KMS-11 (cell line): ENCODE results near the gene NIPBL.
"Not testable (repeated sequence)": the region's sequence is repeated elsewhere in the genome, so short reads cannot be mapped to it uniquely, and the experiment has no call there.

ENCODE experiments used
- H2AFZ ChIP-seq: fragments of 200-600 bp; sonication (generic); 2 replicates; pipeline ENCODE4 v1.6.1; 2016; ENCODE audit warnings: antibody characterized with exemption, mixed run types, low read depth
- H3K27ac ChIP-seq: fragments of 200-600 bp; sonication (generic); 2 replicates; pipeline ENCODE4 v1.6.1; 2016; ENCODE audit warnings: mild to moderate bottlenecking, mixed run types
- H3K27me3 ChIP-seq: fragments of 200-600 bp; sonication (generic); 2 replicates; pipeline ENCODE4 v1.6.1; 2017; ENCODE audit warnings: mild to moderate bottlenecking, low read depth, mixed run types, moderate library complexity; ENCODE audit not compliant: insufficient read depth
- H3K36me3 ChIP-seq: fragments of 200-600 bp; sonication (generic); 2 replicates; pipeline ENCODE4 v1.6.1; 2017; ENCODE audit warnings: mild to moderate bottlenecking, mixed run types; ENCODE audit not compliant: insufficient read depth
- H3K4me1 ChIP-seq: fragments of 200-600 bp; sonication (generic); 2 replicates; pipeline ENCODE4 v1.6.1; 2016; ENCODE audit warnings: mild to moderate bottlenecking, low read depth, mixed run types; ENCODE audit not compliant: poor library complexity, severe bottlenecking
- H3K4me2 ChIP-seq: fragments of 200-600 bp; sonication (generic); 2 replicates; pipeline ENCODE4 v1.7.0; 2016; ENCODE audit warnings: mild to moderate bottlenecking, mixed run types
- H3K4me3 ChIP-seq: fragments of 200-600 bp; sonication (generic); IDR thresholded peaks from 2 replicates; pipeline ENCODE4 v1.6.1; 2017; ENCODE audit warnings: low read depth, low read length, mixed read lengths; ENCODE audit not compliant: insufficient read depth
- H3K79me2 ChIP-seq: fragments of 200-600 bp; sonication (generic); 2 replicates; pipeline ENCODE4 v1.6.1; 2016; ENCODE audit warnings: low read depth, mixed run types; ENCODE audit not compliant: insufficient read depth
- H3K9ac ChIP-seq: fragments of 200-600 bp; sonication (generic); 2 replicates; pipeline ENCODE4 v1.6.1; 2016; ENCODE audit warnings: mild to moderate bottlenecking, mixed run types
- H4K20me1 ChIP-seq: fragments of 200-600 bp; sonication (generic); 2 replicates; pipeline ENCODE4 v1.6.1; 2016; ENCODE audit warnings: mild to moderate bottlenecking, mixed run types; ENCODE audit not compliant: insufficient read depth
- TF ChIP-seq, protein P1 (sequence below): fragments of 200-600 bp; sonication (generic); conservative IDR thresholded peaks from 2 replicates; pipeline ENCODE4 v1.6.1; 2017; ENCODE audit warnings: low read depth, mild to moderate bottlenecking, antibody characterized with exemption, low read length, moderate library complexity, mixed read lengths

Gene NIPBL

GRCh38 chr5:37086466-37087173, 210.1 kb downstream of the NIPBL start:
- no peak overlapping the region for H3K27ac ChIP-seq
- TF ChIP-seq, protein P1, sequence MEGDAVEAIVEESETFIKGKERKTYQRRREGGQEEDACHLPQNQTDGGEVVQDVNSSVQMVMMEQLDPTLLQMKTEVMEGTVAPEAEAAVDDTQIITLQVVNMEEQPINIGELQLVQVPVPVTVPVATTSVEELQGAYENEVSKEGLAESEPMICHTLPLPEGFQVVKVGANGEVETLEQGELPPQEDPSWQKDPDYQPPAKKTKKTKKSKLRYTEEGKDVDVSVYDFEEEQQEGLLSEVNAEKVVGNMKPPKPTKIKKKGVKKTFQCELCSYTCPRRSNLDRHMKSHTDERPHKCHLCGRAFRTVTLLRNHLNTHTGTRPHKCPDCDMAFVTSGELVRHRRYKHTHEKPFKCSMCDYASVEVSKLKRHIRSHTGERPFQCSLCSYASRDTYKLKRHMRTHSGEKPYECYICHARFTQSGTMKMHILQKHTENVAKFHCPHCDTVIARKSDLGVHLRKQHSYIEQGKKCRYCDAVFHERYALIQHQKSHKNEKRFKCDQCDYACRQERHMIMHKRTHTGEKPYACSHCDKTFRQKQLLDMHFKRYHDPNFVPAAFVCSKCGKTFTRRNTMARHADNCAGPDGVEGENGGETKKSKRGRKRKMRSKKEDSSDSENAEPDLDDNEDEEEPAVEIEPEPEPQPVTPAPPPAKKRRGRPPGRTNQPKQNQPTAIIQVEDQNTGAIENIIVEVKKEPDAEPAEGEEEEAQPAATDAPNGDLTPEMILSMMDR, result no peak
- H4K20me1 ChIP-seq, result no peaks in the 10 kb centered on the region
- H3K4me1 ChIP-seq, result no peaks in the 10 kb centered on the region
- no peaks in the 10 kb centered on the region for H3K36me3 ChIP-seq
- no peaks in the 10 kb centered on the region for H3K79me2 ChIP-seq
- no peak overlapping the region for H3K9ac ChIP-seq
- no peak overlapping the region for H2AFZ ChIP-seq
- H3K4me2 ChIP-seq, result no peak overlapping the region
- H3K27me3 ChIP-seq, result no peaks in the 10 kb centered on the region
- H3K4me3 ChIP-seq, result no peak overlapping the region

DNA sequence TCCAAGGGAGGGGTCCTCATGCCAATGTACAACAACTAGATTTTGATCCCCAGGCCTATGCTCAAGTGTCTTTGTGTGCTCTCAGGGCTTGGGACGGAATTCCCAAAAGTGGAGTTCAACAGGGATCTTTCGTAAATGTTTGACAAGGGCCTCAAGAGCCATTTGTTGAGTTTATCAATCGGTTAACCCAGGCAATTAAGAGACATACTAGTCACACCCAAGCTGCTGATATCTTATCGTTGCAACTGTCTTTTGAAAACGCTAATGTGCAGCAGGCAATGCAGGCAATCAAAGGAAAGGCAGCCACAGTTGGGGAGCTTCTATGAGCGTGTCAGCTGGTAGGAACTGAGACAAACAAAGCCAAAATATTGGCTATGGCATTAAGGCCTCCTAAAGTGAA, 211.4 kb downstream of the NIPBL start:
- TF ChIP-seq, protein P1, result no peak
- Histone ChIP-seq H3K4me2 (no peak overlapping the region), H4K20me1 (no peaks in the 10 kb centered on the region), H2AFZ (no peak overlapping the region), H3K27ac (no peak overlapping the region), H3K4me3 (no peak overlapping the region), H3K27me3 (no peaks in the 10 kb centered on the region), H3K4me1 (no peaks in the 10 kb centered on the region), H3K79me2 (no peaks in the 10 kb centered on the region), H3K36me3 (no peaks in the 10 kb centered on the region), H3K9ac (no peak overlapping the region)

GRCh38 chr5:37090123-37090726, 213.7 kb downstream of the NIPBL start:
- Histone ChIP-seq H3K4me1 (no peaks in the 10 kb centered on the region), H2AFZ (no peak overlapping the region), H3K4me3 (no peak overlapping the region), H3K27ac (no peak overlapping the region), H3K9ac (no peak overlapping the region), H3K36me3 (no peaks in the 10 kb centered on the region), H3K4me2 (no peak overlapping the region), H3K79me2 (no peaks in the 10 kb centered on the region), H3K27me3 (no peaks in the 10 kb centered on the region), H4K20me1 (no peaks in the 10 kb centered on the region)
- TF ChIP-seq, protein P1, result no peak

GRCh38 chr5:37090781-37091180, 214.2 kb downstream of the NIPBL start:
- Histone ChIP-seq H3K4me1 (peaks cover 3% of the 10 kb centered on the region), H3K27me3 (no peaks in the 10 kb centered on the region), H3K4me2 (no peak overlapping the region)

GRCh38 chr5:37093795-37094194, 217.2 kb downstream of the NIPBL start:
- H3K27me3 ChIP-seq, H4K20me1 ChIP-seq, H2AFZ ChIP-seq, H3K4me2 ChIP-seq, H3K4me3 ChIP-seq, H3K79me2 ChIP-seq, H3K27ac ChIP-seq, H3K9ac ChIP-seq, H3K36me3 ChIP-seq: not testable (repeated sequence)
- peaks cover 11% of the 10 kb centered on the region for H3K4me1 ChIP-seq

More at GRCh38 chr5:37090781-37091180, 214.2 kb downstream of the NIPBL start:
- H3K4me3 ChIP-seq, result no peak overlapping the region
- H3K36me3 ChIP-seq, result no peaks in the 10 kb centered on the region
- H3K9ac ChIP-seq, result no peak overlapping the region
- no peak overlapping the region for H2AFZ ChIP-seq
- no peak overlapping the region for H3K27ac ChIP-seq
- no peaks in the 10 kb centered on the region for H3K79me2 ChIP-seq
- TF ChIP-seq, protein P1, result no peak
- H4K20me1 ChIP-seq, result no peaks in the 10 kb centered on the region

DNA sequence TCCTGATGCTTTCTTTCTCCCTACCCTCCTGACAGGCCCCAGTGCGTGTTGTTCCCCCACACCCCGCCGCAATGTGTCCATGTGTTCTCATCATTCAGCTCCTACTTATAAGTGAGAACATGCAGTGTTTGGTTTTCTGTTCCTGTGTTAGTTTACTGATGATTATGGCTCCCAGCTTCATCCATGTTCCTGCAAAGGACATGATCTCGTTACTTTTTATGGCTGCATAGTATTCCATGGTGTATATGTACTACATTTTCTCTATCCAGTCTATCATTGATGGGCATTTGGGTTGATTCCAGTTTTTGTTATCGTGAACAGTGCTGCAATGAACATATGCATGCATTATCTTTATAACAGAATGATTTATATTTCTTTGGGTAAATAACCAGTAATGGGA, 222.7 kb downstream of the NIPBL start:
- H3K27me3 ChIP-seq, H4K20me1 ChIP-seq, H3K9ac ChIP-seq, H3K36me3 ChIP-seq, H3K4me2 ChIP-seq, H3K79me2 ChIP-seq, H3K4me3 ChIP-seq, H2AFZ ChIP-seq, H3K27ac ChIP-seq: not testable (repeated sequence)
- peaks cover 28% of the 10 kb centered on the region for H3K4me1 ChIP-seq
